ENCODE measurements around the gene FBXL13. TPM values are rescaled to one million over a fixed set of nuclear protein-coding genes. Genes with fewer than 3 reads are reported as not detected.
"Not testable (repeated sequence)": the region's sequence is repeated elsewhere in the genome, so short reads cannot be mapped to it uniquely, and the experiment has no call there.

FBXL13 gene
- total RNA-seq, 1 donor from 2014 or later: 0.51 TPM

DNA sequence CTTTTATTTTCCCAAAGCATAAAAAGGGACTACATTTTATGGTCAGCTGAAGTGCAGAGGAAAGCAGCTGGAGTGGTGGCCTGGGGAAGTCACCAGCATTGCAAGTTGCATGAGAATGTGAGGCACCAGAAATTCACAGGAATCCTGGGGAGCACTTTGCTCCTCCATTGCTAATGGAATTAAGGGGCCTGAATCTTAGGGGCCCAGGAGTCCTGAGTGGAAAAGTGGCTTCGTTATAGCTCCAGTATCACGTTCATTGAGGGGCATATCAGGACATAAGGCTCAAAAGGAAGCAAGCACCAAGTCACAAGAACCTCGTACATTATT is 214.8 kb downstream of the FBXL13 start:
- intact Hi-C loops (cut with DNase I): no loop called here
- no peak for DNase-seq
- ATAC-seq (ENCODE audit: poor library complexity): no peak

GRCh38 chr7:102859084-102859798 is 215.4 kb downstream of the FBXL13 start:
- ATAC-seq (ENCODE audit: poor library complexity) (no peak), DNase-seq (no peak)
- intact Hi-C loops (cut with DNase I): no loop called here

DNA sequence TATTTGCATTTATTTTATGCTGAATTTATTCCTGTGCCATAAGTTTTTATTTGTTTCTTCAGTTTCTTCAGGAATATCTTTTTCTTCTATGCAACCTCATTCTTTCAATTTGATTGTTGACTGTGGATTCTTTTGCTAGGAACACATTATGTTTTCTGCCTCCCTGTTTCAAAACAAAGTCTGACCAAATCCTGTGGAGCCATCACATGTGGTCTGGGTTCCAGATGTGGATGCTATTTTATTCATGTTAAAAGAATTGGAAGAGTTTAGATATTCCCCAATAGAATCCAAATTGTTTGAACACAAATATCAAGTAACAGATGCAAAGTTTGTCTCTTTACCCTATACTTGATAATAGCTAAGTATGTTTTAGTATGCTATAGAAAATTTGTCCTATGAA is 218.6 kb downstream of the FBXL13 start:
- intact Hi-C loops (cut with DNase I): no loop called here
- ATAC-seq (ENCODE audit: poor library complexity): no peak
- no peak for DNase-seq

DNA sequence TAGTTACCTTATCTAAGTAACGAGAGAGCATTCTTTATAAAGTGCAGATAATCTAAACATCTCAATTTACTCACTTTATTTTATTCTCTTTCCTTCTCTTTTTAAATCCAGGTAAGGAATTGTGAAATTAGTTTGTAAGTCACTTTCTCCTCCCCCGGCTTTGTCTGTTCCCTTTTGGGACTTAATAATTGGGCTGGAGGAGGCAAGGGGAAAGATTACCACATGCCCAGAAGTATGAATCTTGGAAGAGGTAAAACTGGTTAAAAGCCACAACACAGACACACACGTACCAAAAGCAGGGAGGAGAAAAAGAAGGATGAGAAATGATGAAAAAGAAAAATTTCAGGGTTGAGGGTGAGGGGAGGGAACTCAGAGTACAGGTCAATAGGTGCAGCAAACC is 225.1 kb downstream of the FBXL13 start:
- DNase-seq (no peak), ATAC-seq (ENCODE audit: poor library complexity) (no peak)
- intact Hi-C loops (cut with DNase I): no loop called here

GRCh38 chr7:102849079-102849478 is 225.5 kb downstream of the FBXL13 start:
- intact Hi-C loops (cut with DNase I): no loop called here
- no peak for DNase-seq
- no peak for ATAC-seq (ENCODE audit: poor library complexity)

GRCh38 chr7:102845346-102845745 is 229.2 kb downstream of the FBXL13 start:
- DNase-seq (no peak), ATAC-seq (ENCODE audit: poor library complexity) (no peak)
- intact Hi-C loops (cut with DNase I): no loop called here

- no peak for ATAC-seq (ENCODE audit: poor library complexity)
- intact Hi-C loops (cut with DNase I): no loop called here
- no peak for DNase-seq
These were observed 230.7 kb downstream of the FBXL13 start for GRCh38 chr7:102843850-102844249.

GRCh38 chr7:102842284-102842683 is 232.3 kb downstream of the FBXL13 start:
- DNase-seq: no peak
- intact Hi-C loops (cut with DNase I): no loop called here
- ATAC-seq (ENCODE audit: poor library complexity): no peak

- ATAC-seq (ENCODE audit: poor library complexity) (no peak), DNase-seq (no peak)
- intact Hi-C loops (cut with DNase I): no loop called here
These were observed 233.3 kb downstream of the FBXL13 start for GRCh38 chr7:102841290-102841689.

DNA sequence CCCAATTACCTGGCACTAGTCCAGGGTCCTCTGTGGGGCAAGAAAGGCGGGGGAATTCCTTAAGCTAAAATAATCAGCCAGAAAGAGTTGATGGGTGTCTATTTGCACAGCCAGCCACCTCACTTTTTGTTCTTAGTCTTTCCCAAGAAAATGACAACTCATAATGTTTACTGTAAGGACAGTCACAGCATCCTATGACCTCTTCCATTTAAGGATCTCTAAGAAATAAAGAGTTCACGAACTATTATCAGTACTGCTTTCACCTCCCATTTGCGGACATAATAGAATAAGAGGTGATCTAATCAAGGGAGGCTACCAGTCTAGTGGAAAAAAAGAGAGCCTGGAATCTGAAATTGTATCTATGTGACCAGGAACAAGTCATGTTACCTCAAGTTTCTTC is 234.2 kb downstream of the FBXL13 start:
- DNase-seq (no peak), ATAC-seq (ENCODE audit: poor library complexity) (no peak)
- intact Hi-C loops (cut with DNase I): no loop called here

DNA sequence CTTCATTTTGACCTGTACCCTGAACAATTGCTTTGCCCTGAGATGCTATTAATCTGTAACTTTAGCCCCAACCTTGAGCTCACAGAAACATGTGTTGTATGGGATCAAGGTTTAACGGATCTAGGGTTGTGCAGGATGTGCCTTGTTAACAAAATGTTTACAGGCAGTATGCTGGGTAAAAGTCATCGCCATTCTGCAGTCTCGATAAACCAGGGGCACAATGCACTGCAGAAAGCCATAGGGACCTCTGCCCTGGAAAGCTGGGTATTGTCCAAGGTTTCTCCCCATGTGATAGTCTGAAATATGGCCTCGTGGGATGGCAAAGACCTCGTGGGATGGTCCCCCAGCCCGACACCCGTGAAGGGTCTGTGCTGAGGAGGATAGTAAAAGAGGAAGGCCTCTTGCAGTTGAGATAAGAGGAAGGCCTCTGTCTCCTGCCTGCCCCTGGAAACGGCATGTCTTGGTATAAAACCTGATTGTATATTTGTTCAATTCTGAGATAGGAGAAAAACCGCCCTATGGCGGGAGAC is 236.0 kb downstream of the FBXL13 start:
- DNase-seq; ATAC-seq (ENCODE audit: poor library complexity); intact Hi-C loops (cut with DNase I): not testable (repeated sequence)

DNA sequence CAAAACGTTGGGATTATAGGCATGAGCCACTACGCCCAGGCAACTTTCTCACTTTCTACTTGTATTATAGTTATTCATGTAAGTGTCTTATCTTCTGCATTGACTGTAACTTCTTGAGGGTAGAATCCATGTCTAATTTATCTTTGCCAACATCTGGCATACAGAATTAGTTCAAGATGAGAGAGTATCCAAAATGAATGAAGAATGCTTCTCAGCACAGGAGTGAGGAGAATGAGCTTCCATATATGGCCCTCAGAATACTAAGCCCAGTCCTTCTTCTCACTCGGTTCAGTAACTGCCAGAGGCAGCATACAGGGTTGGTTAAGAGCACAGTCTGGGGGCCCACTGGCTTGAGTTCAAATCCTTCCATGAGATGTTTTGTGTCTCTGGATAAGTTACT is 236.8 kb downstream of the FBXL13 start:
- ATAC-seq (ENCODE audit: poor library complexity) (no peak), DNase-seq (no peak)
- intact Hi-C loops (cut with DNase I): no loop called here

GRCh38 chr7:102836977-102837376 is 237.6 kb downstream of the FBXL13 start:
- ATAC-seq (ENCODE audit: poor library complexity) (no peak), DNase-seq (no peak)
- intact Hi-C loops (cut with DNase I): no loop called here

DNA sequence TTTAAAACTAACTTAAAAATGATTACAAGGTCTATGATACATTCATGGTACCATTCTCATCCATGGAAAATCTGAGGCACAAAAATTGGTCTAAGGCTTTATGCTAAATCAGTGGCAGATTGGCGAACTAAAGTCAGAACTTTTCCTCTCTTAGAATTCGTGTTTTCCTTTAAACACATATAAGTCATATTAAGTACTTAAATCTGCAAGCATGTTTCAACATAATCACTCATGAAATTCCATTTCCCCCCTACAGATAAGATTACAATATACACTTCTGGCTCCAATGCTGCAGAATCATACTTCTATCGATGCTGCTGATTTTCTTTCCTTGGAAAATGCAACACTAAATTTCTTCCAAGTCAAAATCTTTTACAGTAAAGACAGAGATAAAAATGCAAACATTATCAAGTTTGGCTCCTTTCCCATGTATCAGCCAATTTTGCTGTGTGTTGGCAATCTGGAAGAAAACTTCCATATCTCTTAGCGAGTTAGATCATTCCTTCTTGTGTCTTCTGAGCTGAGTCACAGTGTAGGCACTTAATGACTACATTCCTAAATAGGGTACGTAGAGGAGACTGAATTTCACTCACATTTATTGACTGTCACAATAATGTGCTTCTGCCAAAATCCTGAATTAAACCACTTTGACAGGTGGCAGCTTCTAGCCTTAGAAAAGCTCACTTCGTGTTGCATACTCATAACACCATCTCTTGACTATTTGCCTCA is 238.2 kb downstream of the FBXL13 start:
- ATAC-seq (ENCODE audit: poor library complexity) (no peak), DNase-seq (no peak)
- intact Hi-C loops (cut with DNase I): no loop called here

DNA sequence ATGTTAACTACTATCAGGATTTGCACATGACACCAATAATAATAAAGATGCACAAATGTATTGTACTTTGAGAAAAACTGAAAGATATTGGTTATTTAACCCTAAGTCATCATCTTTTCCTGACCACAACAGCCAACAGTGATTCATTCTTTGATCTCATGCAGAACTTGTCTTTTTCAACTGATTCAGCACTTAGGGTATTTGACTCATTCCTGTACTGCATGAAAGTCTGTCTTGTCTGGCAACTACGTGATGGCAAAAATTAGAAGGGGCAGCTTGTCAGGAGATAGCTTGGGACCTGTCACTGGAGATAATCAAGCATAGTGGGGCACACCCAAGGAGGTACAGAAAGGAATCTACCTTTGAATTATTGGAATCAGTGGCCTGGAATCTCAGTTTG is 239.6 kb downstream of the FBXL13 start:
- intact Hi-C loops (cut with DNase I): no loop called here
- ATAC-seq (ENCODE audit: poor library complexity) (no peak), DNase-seq (no peak)

GRCh38 chr7:102834466-102834865 is 240.1 kb downstream of the FBXL13 start:
- ATAC-seq (ENCODE audit: poor library complexity) (no peak), DNase-seq (no peak)
- intact Hi-C loops (cut with DNase I): no loop called here

DNA sequence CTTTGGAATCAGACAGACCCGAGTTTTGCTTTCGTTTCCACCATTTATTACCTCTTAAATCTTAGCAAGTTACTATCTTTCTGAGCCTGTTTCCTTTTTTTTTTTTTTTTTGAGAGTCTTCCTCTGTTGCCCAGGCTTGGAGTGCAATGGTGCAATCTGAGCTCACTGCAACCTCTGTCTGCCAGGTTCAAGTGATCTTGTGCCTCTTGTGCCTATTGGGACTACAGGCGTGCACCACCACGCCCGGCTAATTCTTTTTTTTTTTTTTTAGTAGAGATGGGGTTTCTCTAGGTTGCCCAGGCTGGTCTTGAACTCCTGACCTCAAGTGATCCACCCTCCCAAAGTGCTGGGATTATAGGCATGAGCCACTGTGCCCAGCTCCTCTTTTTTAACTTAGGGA is 241.3 kb downstream of the FBXL13 start:
- DNase-seq (no peak), ATAC-seq (ENCODE audit: poor library complexity) (no peak)
- intact Hi-C loops (cut with DNase I): no loop called here

DNA sequence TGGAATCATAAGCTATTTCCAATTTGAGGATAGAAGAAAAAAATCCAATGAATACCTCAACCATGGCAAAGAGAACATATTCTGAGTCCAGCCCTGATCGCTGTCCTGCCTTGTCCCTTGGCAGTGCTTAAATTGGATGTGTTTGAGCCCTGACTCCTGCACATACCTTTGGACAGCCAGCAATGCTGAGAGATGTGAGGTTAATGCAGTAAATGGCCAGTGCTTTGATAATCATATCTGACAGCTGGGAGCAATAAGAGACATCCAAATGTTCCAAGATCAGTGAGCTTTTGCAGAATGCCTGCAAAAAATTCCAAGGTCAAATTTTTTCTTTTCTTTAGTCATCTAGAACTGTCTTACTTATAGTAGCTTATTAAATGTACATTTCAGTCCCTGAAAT is 241.9 kb downstream of the FBXL13 start:
- ATAC-seq (ENCODE audit: poor library complexity): no peak
- intact Hi-C loops (cut with DNase I): no loop called here
- DNase-seq: no peak

DNA sequence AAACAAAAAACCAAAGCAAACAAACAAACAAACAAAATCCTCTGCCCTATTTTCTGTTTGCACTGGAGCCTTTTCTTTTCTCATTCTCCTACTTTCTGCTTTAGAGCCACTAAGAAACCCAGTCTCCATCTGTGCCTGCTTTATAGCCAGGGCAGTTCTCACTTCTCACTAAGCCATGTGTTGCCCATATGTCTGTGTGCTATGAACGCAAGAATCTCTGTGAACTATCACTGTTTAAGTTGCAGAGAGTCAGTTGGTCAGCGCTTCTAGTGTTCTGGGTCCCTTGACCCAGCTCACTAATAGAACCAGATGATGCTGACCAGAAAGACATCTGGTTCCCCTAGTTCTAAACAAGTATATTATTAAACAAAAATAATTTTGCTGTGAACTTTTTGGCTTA is 244.4 kb downstream of the FBXL13 start:
- intact Hi-C loops (cut with DNase I): no loop called here
- DNase-seq: no peak

GRCh38 chr7:102829075-102829474 is 245.5 kb downstream of the FBXL13 start:
- no peak for ATAC-seq (ENCODE audit: poor library complexity)
- intact Hi-C loops (cut with DNase I): no loop called here

More for the DNA sequence above, 244.4 kb downstream of the FBXL13 start:
- ATAC-seq (ENCODE audit: poor library complexity): no peak

More at GRCh38 chr7:102829075-102829474, 245.5 kb downstream of the FBXL13 start:
- no peak for DNase-seq

Data from Right ventricle myocardium superior (tissue), 1 donor.